GM19468 (cell line): ENCODE measurements around the gene ATF6.
"Not testable (repeated sequence)": the region's sequence is repeated elsewhere in the genome, so short reads cannot be mapped to it uniquely, and the experiment has no call there.

Experiments
- ATAC-seq: cut with Tn5 transposase; IDR thresholded peaks from one replicate; pipeline ENCODE4 v1.9.1; 2021; ENCODE audit warnings: mild to moderate bottlenecking, moderate library complexity, moderate number of reproducible peaks; ENCODE audit not compliant: unreplicated experiment; ENCODE audit errors: extremely low read depth

The ATF6 gene

GRCh38 chr1:161773791-161774190, 7.7 kb downstream of the ATF6 start:
- no peak for ATAC-seq

GRCh38 chr1:161777261-161777660, 11.1 kb downstream of the ATF6 start:
- ATAC-seq = no peak

GRCh38 chr1:161778522-161778921, 12.4 kb downstream of the ATF6 start:
- no peak for ATAC-seq

GRCh38 chr1:161779393-161779792, 13.3 kb downstream of the ATF6 start:
- no peak for ATAC-seq

GRCh38 chr1:161781995-161782394, 15.9 kb downstream of the ATF6 start:
- ATAC-seq = peak; percentile 61

- ATAC-seq = no peak
Measured at GRCh38 chr1:161782886-161783285, 16.8 kb downstream of the ATF6 start.

GRCh38 chr1:161784968-161785367, 18.8 kb downstream of the ATF6 start:
- ATAC-seq = no peak

- ATAC-seq = no peak
Measured at GRCh38 chr1:161787355-161787754, 21.2 kb downstream of the ATF6 start.

- ATAC-seq = no peak
Measured at GRCh38 chr1:161790587-161791317, 24.6 kb downstream of the ATF6 start.

- no peak for ATAC-seq
Measured at GRCh38 chr1:161791904-161792655, 26.0 kb downstream of the ATF6 start.

GRCh38 chr1:161792740-161793139, 26.6 kb downstream of the ATF6 start:
- no peak for ATAC-seq

- no peak for ATAC-seq
Measured at GRCh38 chr1:161799792-161800191, 33.7 kb downstream of the ATF6 start.

GRCh38 chr1:161801955-161802354, 35.8 kb downstream of the ATF6 start:
- ATAC-seq = no peak

- ATAC-seq = no peak
Measured at GRCh38 chr1:161803181-161803580, 37.1 kb downstream of the ATF6 start.

GRCh38 chr1:161805399-161806197, 39.5 kb downstream of the ATF6 start:
- no peak for ATAC-seq

GRCh38 chr1:161809202-161809601, 43.1 kb downstream of the ATF6 start:
- ATAC-seq = not testable (repeated sequence)

GRCh38 chr1:161809656-161810055, 43.5 kb downstream of the ATF6 start:
- ATAC-seq = not testable (repeated sequence)

GRCh38 chr1:161810780-161811179, 44.7 kb downstream of the ATF6 start:
- no peak for ATAC-seq

GRCh38 chr1:161816201-161816600, 50.1 kb downstream of the ATF6 start:
- ATAC-seq = no peak

GRCh38 chr1:161817176-161817730, 51.1 kb downstream of the ATF6 start:
- ATAC-seq = no peak

- ATAC-seq = no peak
Measured at GRCh38 chr1:161820914-161821313, 54.8 kb downstream of the ATF6 start.
